B cell (primary cell): ENCODE measurements around the gene PRSS48. TPM values are rescaled to one million over a fixed set of nuclear protein-coding genes. Genes with fewer than 3 reads are reported as not detected.
"Not testable (repeated sequence)": the region's sequence is repeated elsewhere in the genome, so short reads cannot be mapped to it uniquely, and the experiment has no call there.

Source experiments
- ATAC-seq: fragments of 200-7000 bp; cut with Tn5 transposase; one replicate; pipeline ENCODE4 v1.10.0; 2021; ENCODE audit warnings: low read depth, mild to moderate bottlenecking, moderate number of reproducible peaks, moderate library complexity
- CTCF ChIA-PET: fragments of 350-600 bp; sonication (Branson Sonifier 250); formaldehyde crosslinking; loops from one replicate; lab custom pipeline; 2021; ENCODE audit warnings: antibody characterized with exemption, inconsistent platforms; lab: Charles Lee
- POLR2A ChIA-PET: fragments of 350-600 bp; sonication (Branson Sonifier 250); formaldehyde crosslinking; loops from one replicate; lab custom pipeline; 2021; ENCODE audit warnings: antibody characterized with exemption; lab: Charles Lee
- DNase-seq: peaks from one replicate; pipeline ENCODE4 v3.0.0; 2013
- H2AFZ ChIP-seq: 2 replicates; pipeline ENCODE4 v1.6.1; 2012; ENCODE audit warnings: mild to moderate bottlenecking, low read depth, low read length; ENCODE audit not compliant: insufficient read depth, poor library complexity, severe bottlenecking
- H3K27ac ChIP-seq, 2 donors: 1 replicate in 1 of 2; 2 replicates in 1 of 2; pipeline ENCODE4 v1.5.1; 2012 to 2013; ENCODE audit warnings: low read length in 2 of 2, mild to moderate bottlenecking in 2 of 2, moderate library complexity in 1 of 2
- H3K27me3 ChIP-seq, 4 experiments: fragments of 200-600 bp in 1 of 4; sonication (generic) in 1 of 4; replicated peaks in 1 of 4; 1 replicate in 2 of 4; 2 replicates in 2 of 4; pipeline versions ENCODE4 v1.6.1 to v1.7.0; 2013 to 2016; ENCODE audit warnings: low read length in 3 of 4, mild to moderate bottlenecking in 2 of 4, mixed read lengths in 1 of 4, moderate library complexity in 1 of 4; ENCODE audit not compliant: insufficient read depth in 4 of 4, control insufficient read depth in 3 of 4; ENCODE audit errors: control extremely low read depth in 1 of 4
- H3K36me3 ChIP-seq, 2 experiments: replicated peaks in 1 of 2; 1 replicate in 1 of 2; 2 replicates in 1 of 2; pipeline versions ENCODE4 v1.6.1 to v1.7.1; 2013; ENCODE audit warnings: low read length in 1 of 2; ENCODE audit not compliant: insufficient read depth in 2 of 2, control insufficient read depth in 1 of 2; ENCODE audit errors: control extremely low read depth in 1 of 2, extremely low read depth in 1 of 2
- H3K4me1 ChIP-seq, 2 donors: fragments of 200-600 bp in 1 of 2; sonication (generic) in 1 of 2; 1 replicate in 1 of 2; 2 replicates in 1 of 2; pipeline versions ENCODE4 v1.5.1 to v1.6.1; 2013 to 2017; ENCODE audit warnings: low read length in 2 of 2; ENCODE audit not compliant: control insufficient read depth in 2 of 2, insufficient read depth in 2 of 2
- H3K4me2 ChIP-seq: replicated peaks from 2 replicates; pipeline ENCODE3; 2012; ENCODE audit warnings: mild to moderate bottlenecking, low read depth, low read length; ENCODE audit not compliant: poor library complexity, severe bottlenecking
- H3K4me3 ChIP-seq, 5 experiments: fragments of 200-600 bp in 1 of 5; sonication (generic) in 1 of 5; 1 replicate in 3 of 5; 2 replicates in 2 of 5; pipeline versions ENCODE4 v1.5.1 to v1.7.0; 2011 to 2016; ENCODE audit warnings: low read length in 4 of 5, mild to moderate bottlenecking in 4 of 5, low read depth in 2 of 5, control low read depth in 1 of 5, moderate library complexity in 1 of 5; ENCODE audit not compliant: insufficient read depth in 1 of 5; ENCODE audit errors: control extremely low read depth in 1 of 5, extremely low read depth in 1 of 5
- H3K79me2 ChIP-seq: fragments of 200-600 bp; sonication (generic); one replicate; pipeline ENCODE4 v1.6.0; 2016; ENCODE audit warnings: low read length; ENCODE audit not compliant: control insufficient read depth, insufficient read depth
- H3K9ac ChIP-seq: fragments of 200-600 bp; sonication (generic); 2 replicates; pipeline ENCODE4 v1.6.1; 2017; ENCODE audit warnings: mild to moderate bottlenecking, low read length, moderate library complexity
- H3K9me3 ChIP-seq, 3 donors: one replicate each; pipeline versions ENCODE4 v1.6.1 to v1.7.1; 2013; ENCODE audit warnings: low read length in 2 of 3; ENCODE audit not compliant: control insufficient read depth in 2 of 3, insufficient read depth in 1 of 3; ENCODE audit errors: control extremely low read depth in 1 of 3
- H4K20me1 ChIP-seq: 2 replicates; pipeline ENCODE4 v1.6.0; 2012; ENCODE audit warnings: mild to moderate bottlenecking, low read length; ENCODE audit not compliant: insufficient read depth, control insufficient read depth, poor library complexity, severe bottlenecking
- H3K27ac Mint-ChIP-seq: one replicate; pipeline ENCODE4 v1.8.0; 2021; ENCODE audit warnings: mixed read lengths
- H3K27me3 Mint-ChIP-seq: one replicate; pipeline ENCODE4 v1.8.0; 2021; ENCODE audit warnings: mixed read lengths
- H3K4me1 Mint-ChIP-seq: one replicate; pipeline ENCODE4 v1.8.0; 2021; ENCODE audit warnings: mixed read lengths
- H3K4me3 Mint-ChIP-seq: one replicate; pipeline ENCODE4 v1.8.0; 2021; ENCODE audit warnings: mixed read lengths
- H3K9me3 Mint-ChIP-seq: one replicate; pipeline ENCODE4 v1.8.0; 2022; ENCODE audit warnings: mixed read lengths; ENCODE audit not compliant: insufficient read depth
- EZH2 ChIP-seq: IDR thresholded peaks from 2 replicates; pipeline ENCODE4 v1.6.1; 2012; ENCODE audit warnings: borderline replicate concordance, low read depth, mild to moderate bottlenecking, moderate library complexity, low read length; ENCODE audit not compliant: insufficient read depth, poor library complexity, severe bottlenecking
- WGBS: methylation state at CpG from one replicate; pipeline ENCODE4 v1.1.5; 2013; ENCODE audit warnings: missing lambda C conversion rate; ENCODE audit not compliant: insufficient coverage; 5-methylcytosine and 5-hydroxymethylcytosine counted together
- intact Hi-C: fragments of 100-400 bp; cut with micrococcal nuclease; formaldehyde crosslinking; loops from one replicate; pipeline ENCODE4 v1.10.0; 2022
- polyA plus RNA-seq: library from polyadenylated mRNA; depleted of rRNA; stranded (reverse); fragments of >200 nt; gene quantifications from 2 replicates; pipeline ENCODE4 v1.2.3, GENCODE V29; 2012
- total RNA-seq, 2 donors: library from RNA; stranded (reverse); fragments of 120-200 nt in 1 of 2; gene quantifications; 1 replicate in 1 of 2; 2 replicates in 1 of 2; pipeline versions ENCODE4 v1.2.3 to v1.2.4, GENCODE V29; 2013 to 2022
- TF ChIP-seq, protein P1 (sequence below): fragments of 200-600 bp; IDR thresholded peaks from one replicate; pipeline ENCODE4 v1.8.0; 2022; ENCODE audit warnings: antibody characterized with exemption, mild to moderate bottlenecking

The PRSS48 gene
- total and polyA plus RNA-seq, 2 donors (not counting 1 experiment from before 2014, with no cell fraction given) = not detected

DNA sequence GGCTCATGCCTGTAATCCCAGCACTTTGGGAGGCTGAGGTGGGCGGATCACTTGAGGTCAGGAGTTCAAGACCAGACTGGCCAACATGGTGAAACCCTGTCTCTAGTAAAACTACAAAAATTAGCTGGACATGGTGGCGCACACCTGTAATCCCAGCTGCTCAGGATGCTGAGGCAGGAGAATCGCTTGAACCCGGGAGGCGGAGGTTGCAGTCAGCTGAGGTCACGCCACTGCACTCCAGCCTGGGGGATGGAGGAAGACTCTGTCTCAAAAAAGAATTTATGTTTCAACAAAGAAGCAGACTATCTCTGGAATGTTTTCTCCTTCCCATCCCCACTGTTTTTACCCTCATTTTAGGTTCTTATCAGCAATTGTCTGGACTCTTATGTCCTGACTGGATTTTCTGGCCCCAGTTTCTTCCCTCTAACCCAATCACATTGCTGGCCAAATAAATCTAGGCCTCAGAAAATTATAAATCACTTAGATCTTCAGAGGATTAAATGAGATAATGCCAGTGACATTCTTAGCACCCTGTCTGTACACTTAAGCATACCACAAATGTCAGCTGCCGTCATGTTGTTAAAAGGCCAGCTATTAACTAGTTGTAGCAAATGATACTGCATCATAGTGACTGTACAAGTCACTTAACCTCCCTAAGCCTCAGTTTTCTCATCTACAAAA lies 44.9 kb upstream of the PRSS48 start:
- Histone ChIP-seq H3K4me1 (no peaks in the 10 kb centered on the region), H2AFZ (no peak overlapping the region), H3K9me3 (peaks cover 0 to 11% (median 0%) of the 10 kb centered on the region in 3 donors), H3K36me3 (no peaks in the 10 kb centered on the region), H3K79me2 (no peaks in the 10 kb centered on the region), H4K20me1 (no peaks in the 10 kb centered on the region), H3K4me2 (no peak overlapping the region), H3K27me3 (peaks cover 0 to 6% (median 0%) of the 10 kb centered on the region in 4 experiments), H3K27ac (no peak overlapping the region), H3K4me3 (no peak overlapping the region), H3K9ac (no peak overlapping the region)
- Mint-ChIP-seq H3K27me3 (peaks cover 10% of the 10 kb centered on the region), H3K4me1 (no peaks in the 10 kb centered on the region), H3K27ac (no peak overlapping the region), H3K9me3 (peaks cover 3% of the 10 kb centered on the region), H3K4me3 (no peak overlapping the region)
- intact Hi-C loops = no loop called here
- 92% methylated on average over 2 of the region's 7 CpGs for WGBS
- ATAC-seq (no peak), DNase-seq (no peak)
- POLR2A ChIA-PET = no interaction called here
- TF ChIP-seq, protein P1, sequence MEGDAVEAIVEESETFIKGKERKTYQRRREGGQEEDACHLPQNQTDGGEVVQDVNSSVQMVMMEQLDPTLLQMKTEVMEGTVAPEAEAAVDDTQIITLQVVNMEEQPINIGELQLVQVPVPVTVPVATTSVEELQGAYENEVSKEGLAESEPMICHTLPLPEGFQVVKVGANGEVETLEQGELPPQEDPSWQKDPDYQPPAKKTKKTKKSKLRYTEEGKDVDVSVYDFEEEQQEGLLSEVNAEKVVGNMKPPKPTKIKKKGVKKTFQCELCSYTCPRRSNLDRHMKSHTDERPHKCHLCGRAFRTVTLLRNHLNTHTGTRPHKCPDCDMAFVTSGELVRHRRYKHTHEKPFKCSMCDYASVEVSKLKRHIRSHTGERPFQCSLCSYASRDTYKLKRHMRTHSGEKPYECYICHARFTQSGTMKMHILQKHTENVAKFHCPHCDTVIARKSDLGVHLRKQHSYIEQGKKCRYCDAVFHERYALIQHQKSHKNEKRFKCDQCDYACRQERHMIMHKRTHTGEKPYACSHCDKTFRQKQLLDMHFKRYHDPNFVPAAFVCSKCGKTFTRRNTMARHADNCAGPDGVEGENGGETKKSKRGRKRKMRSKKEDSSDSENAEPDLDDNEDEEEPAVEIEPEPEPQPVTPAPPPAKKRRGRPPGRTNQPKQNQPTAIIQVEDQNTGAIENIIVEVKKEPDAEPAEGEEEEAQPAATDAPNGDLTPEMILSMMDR = no peak
- no peak for TF ChIP-seq EZH2
- CTCF ChIA-PET = no interaction called here

DNA sequence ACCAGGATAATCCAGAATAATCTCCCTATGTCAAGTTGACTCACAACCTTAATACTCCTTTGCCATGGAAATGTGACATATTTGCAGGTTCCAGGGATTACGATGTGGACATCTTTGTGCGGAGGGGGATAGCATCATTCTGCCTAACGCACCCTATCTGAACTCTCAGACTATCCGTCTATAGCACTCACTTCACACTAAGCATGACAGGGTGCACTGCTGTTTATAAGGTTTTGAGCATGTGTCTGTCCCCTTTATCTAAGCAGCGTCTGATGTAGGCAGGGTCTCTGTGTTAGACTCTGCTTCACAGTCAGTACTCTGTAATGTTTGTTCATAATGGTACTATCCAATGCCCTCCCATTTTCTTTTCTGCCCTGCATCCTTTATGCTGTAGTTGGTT lies 43.4 kb upstream of the PRSS48 start:
- no peak overlapping the region for H3K4me3 Mint-ChIP-seq
- DNase-seq (no peak), ATAC-seq (no peak)
- intact Hi-C loops = no loop called here
- H3K27me3 Mint-ChIP-seq = peaks cover 13% of the 10 kb centered on the region
- POLR2A ChIA-PET = no interaction called here
- no peak overlapping the region for H3K27ac Mint-ChIP-seq
- Histone ChIP-seq H3K27ac (no peak overlapping the region), H3K9me3 (peaks cover 0 to 11% (median 0%) of the 10 kb centered on the region in 3 donors), H3K27me3 (no peaks in the 10 kb centered on the region), H4K20me1 (no peaks in the 10 kb centered on the region), H3K4me1 (no peaks in the 10 kb centered on the region), H3K79me2 (no peaks in the 10 kb centered on the region), H2AFZ (no peak overlapping the region), H3K9ac (no peak overlapping the region), H3K4me2 (no peak overlapping the region), H3K4me3 (no peak overlapping the region), H3K36me3 (no peaks in the 10 kb centered on the region)
- WGBS = 100% methylated on average over 1 of the region's 5 CpGs
- H3K9me3 Mint-ChIP-seq = peaks cover 3% of the 10 kb centered on the region
- H3K4me1 Mint-ChIP-seq = no peaks in the 10 kb centered on the region
- CTCF ChIA-PET = no interaction called here
- no peak for TF ChIP-seq EZH2

DNA sequence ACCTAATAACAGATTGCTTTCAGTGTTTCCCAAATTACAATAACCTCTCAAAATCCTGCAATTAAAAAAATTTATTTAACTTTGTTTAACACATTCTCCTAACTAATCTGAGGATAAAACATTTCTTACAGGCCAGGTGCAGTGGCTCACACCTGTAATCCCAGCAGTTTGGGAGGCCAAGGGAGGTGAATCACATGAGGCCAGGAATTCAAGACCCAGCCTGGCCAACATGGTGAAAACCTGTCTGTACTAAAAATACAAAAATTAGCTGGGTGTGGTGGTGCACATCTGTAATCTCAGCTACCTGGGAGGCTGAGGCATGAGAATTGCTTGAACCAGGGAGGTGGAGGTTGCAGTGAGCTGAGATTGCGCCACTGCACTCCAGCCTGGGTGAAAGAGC lies 41.6 kb upstream of the PRSS48 start:
- H3K9me3 ChIP-seq = peaks cover 0 to 11% (median 0%) of the 10 kb centered on the region in 3 donors
- CTCF ChIA-PET, ATAC-seq, H3K27ac ChIP-seq, H2AFZ ChIP-seq, H3K36me3 ChIP-seq, H3K4me3 Mint-ChIP-seq, DNase-seq, intact Hi-C loops, POLR2A ChIA-PET, H3K4me1 ChIP-seq, H4K20me1 ChIP-seq, H3K4me2 ChIP-seq, H3K4me3 ChIP-seq, H3K27me3 ChIP-seq, H3K4me1 Mint-ChIP-seq, H3K27ac Mint-ChIP-seq, H3K9ac ChIP-seq, H3K9me3 Mint-ChIP-seq, H3K79me2 ChIP-seq: not testable (repeated sequence)
- WGBS = no CpG with 5 or more reads among the region's 1 CpG
- peaks cover 11% of the 10 kb centered on the region for H3K27me3 Mint-ChIP-seq
